ENCODE measurements around the gene ICE2.

GRCh38 chr15:60438646-60439045, 40.3 kb downstream of the ICE2 start:
- TF ChIP-seq, protein P1, sequence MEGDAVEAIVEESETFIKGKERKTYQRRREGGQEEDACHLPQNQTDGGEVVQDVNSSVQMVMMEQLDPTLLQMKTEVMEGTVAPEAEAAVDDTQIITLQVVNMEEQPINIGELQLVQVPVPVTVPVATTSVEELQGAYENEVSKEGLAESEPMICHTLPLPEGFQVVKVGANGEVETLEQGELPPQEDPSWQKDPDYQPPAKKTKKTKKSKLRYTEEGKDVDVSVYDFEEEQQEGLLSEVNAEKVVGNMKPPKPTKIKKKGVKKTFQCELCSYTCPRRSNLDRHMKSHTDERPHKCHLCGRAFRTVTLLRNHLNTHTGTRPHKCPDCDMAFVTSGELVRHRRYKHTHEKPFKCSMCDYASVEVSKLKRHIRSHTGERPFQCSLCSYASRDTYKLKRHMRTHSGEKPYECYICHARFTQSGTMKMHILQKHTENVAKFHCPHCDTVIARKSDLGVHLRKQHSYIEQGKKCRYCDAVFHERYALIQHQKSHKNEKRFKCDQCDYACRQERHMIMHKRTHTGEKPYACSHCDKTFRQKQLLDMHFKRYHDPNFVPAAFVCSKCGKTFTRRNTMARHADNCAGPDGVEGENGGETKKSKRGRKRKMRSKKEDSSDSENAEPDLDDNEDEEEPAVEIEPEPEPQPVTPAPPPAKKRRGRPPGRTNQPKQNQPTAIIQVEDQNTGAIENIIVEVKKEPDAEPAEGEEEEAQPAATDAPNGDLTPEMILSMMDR (IDR thresholded peaks at IDR 0.05; ENCODE audit: insufficient read depth, low read depth, low read length) = no peak
- no peak for TF ChIP-seq EZH2 (IDR thresholded peaks at IDR 0.05; ENCODE audit: insufficient read depth, low read length)

All from astrocyte (in vitro differentiated cells and primary cell).